GM19239 (cell line): ENCODE measurements around the gene TP53RK.

Experiments
- DNase-seq: peaks from one replicate; pipeline ENCODE4 v3.0.0; 2011; ENCODE audit warnings: low spot score; ENCODE audit not compliant: insufficient read length
- FAIRE-seq: peaks from 2 replicates; lab custom pipeline; 2011; peaks lifted over from hg19 to GRCh38; lab: Jason Lieb, UNC

The TP53RK gene

GRCh38 chr20:46708172-46708860 is 19.1 kb upstream of the TP53RK start:
- DNase-seq = no peak
- no peak for FAIRE-seq

GRCh38 chr20:46706242-46706641 is 17.0 kb upstream of the TP53RK start:
- FAIRE-seq (no peak), DNase-seq (no peak)

GRCh38 chr20:46705378-46705729 is 16.1 kb upstream of the TP53RK start:
- DNase-seq = no peak
- FAIRE-seq = no peak

- no peak for FAIRE-seq
- no peak for DNase-seq
Observed at GRCh38 chr20:46704714-46705377, 15.6 kb upstream of the TP53RK start.

- FAIRE-seq = no peak
Observed at GRCh38 chr20:46703435-46703834, 14.2 kb upstream of the TP53RK start.

GRCh38 chr20:46702447-46703203 is 13.4 kb upstream of the TP53RK start:
- no peak for DNase-seq
- no peak for FAIRE-seq

More at GRCh38 chr20:46703435-46703834, 14.2 kb upstream of the TP53RK start:
- no peak for DNase-seq

GRCh38 chr20:46701986-46702385 is 12.7 kb upstream of the TP53RK start:
- FAIRE-seq (no peak), DNase-seq (no peak)

GRCh38 chr20:46701556-46701955 is 12.3 kb upstream of the TP53RK start:
- DNase-seq = no peak
- FAIRE-seq = no peak

GRCh38 chr20:46701057-46701456 is 11.8 kb upstream of the TP53RK start:
- FAIRE-seq = no peak
- DNase-seq = no peak

- FAIRE-seq = no peak
- no peak for DNase-seq
Observed at GRCh38 chr20:46700481-46700880, 11.2 kb upstream of the TP53RK start.

- no peak for FAIRE-seq
- DNase-seq = no peak
Observed at GRCh38 chr20:46699651-46700359, 10.6 kb upstream of the TP53RK start.

- DNase-seq = no peak
Observed at GRCh38 chr20:46698788-46699187, 9.5 kb upstream of the TP53RK start.

GRCh38 chr20:46696791-46697279 is 7.6 kb upstream of the TP53RK start:
- FAIRE-seq = no peak
- DNase-seq = no peak

More at GRCh38 chr20:46698788-46699187, 9.5 kb upstream of the TP53RK start:
- FAIRE-seq = no peak

- FAIRE-seq (no peak), DNase-seq (no peak)
Observed at GRCh38 chr20:46695892-46696291, 6.6 kb upstream of the TP53RK start.

GRCh38 chr20:46694484-46694883 is 5.2 kb upstream of the TP53RK start:
- FAIRE-seq (peak; percentile 18), DNase-seq (no peak)

GRCh38 chr20:46691196-46691595 is 2.0 kb upstream of the TP53RK start:
- FAIRE-seq = no peak
- no peak for DNase-seq

GRCh38 chr20:46690219-46691106 is 1.2 kb upstream of the TP53RK start:
- no peak for DNase-seq
- no peak for FAIRE-seq

- FAIRE-seq (no peak), DNase-seq (no peak)
Observed at GRCh38 chr20:46689754-46690085, 476 bp upstream of the TP53RK start.
